HG03045 (cell line): ENCODE results near the gene MAD1L1.
"Not testable (repeated sequence)": the region's sequence is repeated elsewhere in the genome, so short reads cannot be mapped to it uniquely, and the experiment has no call there.

Source experiments
- ATAC-seq: cut with Tn5 transposase; IDR thresholded peaks from one replicate; pipeline ENCODE4 v1.9.1; 2021; ENCODE audit warnings: mild to moderate bottlenecking, moderate library complexity; ENCODE audit not compliant: unreplicated experiment

The MAD1L1 gene

GRCh38 chr7:1838911-1839531, 393.7 kb downstream of the MAD1L1 start:
- not testable (repeated sequence) for ATAC-seq

GRCh38 chr7:1838544-1838872, 394.2 kb downstream of the MAD1L1 start:
- ATAC-seq, result not testable (repeated sequence)

- not testable (repeated sequence) for ATAC-seq
Measured at GRCh38 chr7:1837696-1838543, 394.8 kb downstream of the MAD1L1 start.

DNA sequence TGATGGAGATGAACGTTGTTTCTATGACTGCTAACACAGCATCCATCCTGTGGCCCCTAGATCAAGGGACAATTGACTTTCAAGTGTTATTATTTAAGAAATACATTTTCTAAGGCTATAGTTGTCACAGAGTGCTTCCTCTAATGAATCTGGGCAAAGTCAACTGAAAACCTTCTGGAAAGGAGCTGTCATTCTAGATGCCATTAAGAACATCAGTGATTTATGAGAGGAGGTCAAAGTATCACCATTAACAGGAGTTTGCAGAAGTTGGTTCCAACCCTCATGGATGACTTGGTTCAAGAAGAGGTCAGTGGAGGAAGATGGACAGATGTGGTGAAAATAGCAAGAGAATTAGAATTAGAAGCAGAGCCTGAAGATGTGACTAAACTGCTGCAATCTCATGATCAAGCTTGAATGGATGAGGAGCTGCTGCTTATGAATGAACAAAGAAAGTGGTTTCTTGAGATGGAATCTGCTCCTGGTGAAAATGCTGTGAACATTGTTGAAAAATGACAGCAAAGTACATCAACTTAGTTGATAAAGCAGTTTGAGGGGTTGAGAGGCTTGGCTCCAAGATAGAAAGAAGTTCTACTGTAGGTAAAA, 400.7 kb downstream of the MAD1L1 start:
- ATAC-seq, result not testable (repeated sequence)

- ATAC-seq, result not testable (repeated sequence)
Measured at GRCh38 chr7:1831471-1831870, 401.3 kb downstream of the MAD1L1 start.

GRCh38 chr7:1829668-1830067, 403.1 kb downstream of the MAD1L1 start:
- not testable (repeated sequence) for ATAC-seq

- ATAC-seq, result no peak
Measured at GRCh38 chr7:1829111-1829510, 403.6 kb downstream of the MAD1L1 start.

DNA sequence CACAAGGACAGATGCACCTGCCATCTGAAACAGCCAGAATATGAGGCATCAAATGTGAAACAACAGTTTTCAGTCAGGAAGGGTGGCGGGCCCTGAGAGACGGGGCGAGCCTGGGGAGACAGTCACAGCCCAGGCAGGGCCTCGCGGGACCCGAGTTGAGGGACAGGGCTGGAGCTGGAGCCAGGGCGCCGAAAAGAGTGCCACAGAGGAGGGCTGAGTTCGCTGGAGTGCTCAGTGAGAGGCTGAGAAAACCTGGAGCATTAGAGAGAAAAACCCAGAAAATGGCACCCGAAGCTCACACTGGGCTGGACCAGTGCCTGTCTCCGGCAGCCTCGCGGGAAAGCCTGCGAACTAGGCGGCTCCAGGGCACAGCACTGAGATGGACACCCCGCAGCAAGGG, 404.6 kb downstream of the MAD1L1 start:
- not testable (repeated sequence) for ATAC-seq

DNA sequence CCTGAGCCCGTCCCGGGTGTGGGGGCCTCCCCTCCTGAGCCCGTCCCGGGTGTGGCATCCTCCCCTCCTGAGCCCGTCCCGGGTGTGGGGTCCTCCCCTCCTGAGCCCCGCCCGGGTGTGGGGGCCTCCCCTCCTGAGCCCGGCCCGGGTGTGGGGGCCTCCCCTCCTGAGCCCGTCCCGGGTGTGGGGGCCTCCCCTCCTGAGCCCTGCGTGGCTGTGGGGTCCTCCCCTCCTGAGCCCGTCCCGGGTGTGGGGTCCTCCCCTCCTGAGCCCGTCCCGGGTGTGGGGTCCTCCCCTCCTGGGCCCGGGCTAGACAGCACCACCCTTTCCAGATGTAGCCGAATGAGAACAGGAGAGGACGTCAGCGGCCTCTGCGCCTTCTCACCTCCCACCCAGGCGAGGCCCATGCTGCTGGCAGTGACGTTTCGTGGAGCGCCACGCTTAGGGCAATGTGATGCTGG, 405.2 kb downstream of the MAD1L1 start:
- ATAC-seq, result not testable (repeated sequence)

- not testable (repeated sequence) for ATAC-seq
Measured at GRCh38 chr7:1826931-1827330, 405.8 kb downstream of the MAD1L1 start.

- no peak for ATAC-seq
Measured at GRCh38 chr7:1825897-1826741, 406.6 kb downstream of the MAD1L1 start.

DNA sequence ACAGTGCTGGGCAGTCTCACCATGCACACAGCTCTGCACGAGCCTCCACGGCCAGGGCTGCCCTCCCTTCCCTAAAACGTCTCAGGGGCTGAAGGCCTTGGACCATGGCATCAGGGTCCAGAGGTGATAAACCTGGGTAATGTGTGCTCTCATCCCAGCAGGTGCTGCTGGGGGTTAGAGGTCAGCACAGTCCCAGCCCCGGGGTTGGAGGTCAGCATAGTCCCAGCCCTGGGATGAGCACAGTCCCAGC, 407.2 kb downstream of the MAD1L1 start:
- not testable (repeated sequence) for ATAC-seq

DNA sequence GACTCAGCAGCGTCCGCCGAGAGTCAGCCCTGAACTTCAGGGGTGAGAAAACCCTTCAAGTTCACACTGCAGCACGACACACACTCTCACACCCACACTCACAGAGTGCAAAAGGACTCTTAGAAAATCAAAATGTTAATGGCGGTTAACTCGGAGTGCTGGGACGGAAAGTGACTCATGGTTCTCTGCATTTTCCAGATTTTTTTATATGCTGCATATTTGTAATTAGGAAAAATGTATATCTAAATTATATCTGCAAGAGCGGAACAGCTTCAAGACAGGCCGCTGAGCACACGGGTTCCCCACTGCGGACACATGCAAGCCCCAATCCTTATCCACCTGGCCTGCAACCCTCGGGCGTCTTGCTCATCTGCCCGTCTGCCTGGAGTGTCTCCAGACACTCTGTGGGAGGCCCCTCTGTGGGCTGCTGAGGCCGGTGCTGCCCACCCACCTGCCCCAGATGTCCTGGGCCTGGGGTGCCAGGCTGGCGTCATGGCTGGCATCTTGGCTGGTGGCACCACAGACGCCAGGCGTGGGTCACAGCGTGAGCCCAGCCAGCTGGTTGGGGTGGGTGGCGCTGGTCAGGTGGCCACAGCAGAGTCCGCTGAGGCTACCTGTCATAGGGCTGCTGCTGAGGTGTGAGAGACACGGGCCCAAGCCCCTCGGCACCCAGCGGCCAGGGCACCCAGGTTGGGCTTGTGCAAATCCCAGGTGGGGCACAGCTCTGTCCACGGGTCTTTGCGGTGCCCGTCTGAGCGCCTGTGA, 407.7 kb downstream of the MAD1L1 start:
- ATAC-seq, result not testable (repeated sequence)

- not testable (repeated sequence) for ATAC-seq
Measured at GRCh38 chr7:1824151-1824881, 408.4 kb downstream of the MAD1L1 start.

- ATAC-seq, result no peak
Measured at GRCh38 chr7:1823376-1824150, 409.2 kb downstream of the MAD1L1 start.

DNA sequence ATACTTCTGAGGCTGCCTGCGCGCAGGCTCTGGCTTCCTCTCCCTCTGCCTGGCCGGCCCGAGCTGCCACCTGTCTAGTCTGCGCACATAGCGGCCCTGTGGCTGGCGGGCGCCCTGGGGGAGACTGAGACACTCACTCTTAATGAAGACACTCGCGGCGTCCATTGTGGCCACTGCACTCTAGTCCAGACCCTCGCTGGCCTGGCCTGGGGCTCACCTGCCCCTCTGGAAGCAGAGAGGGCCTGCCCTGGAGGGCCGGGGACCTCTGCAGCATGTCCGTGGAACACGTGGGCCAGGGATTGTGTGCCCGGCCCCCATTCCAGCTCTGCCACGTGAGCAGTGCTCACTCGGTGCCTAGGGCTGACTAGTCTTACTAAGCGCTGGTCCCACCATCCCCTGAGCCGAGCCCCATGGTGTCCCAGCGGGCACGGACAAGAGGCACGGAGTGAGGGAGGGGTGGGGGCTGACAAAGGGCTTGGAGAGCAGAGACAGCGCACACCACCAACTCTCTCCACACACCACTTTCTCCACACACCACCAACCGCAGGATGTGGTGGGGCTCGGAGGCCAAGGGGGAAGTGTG, 413.4 kb downstream of the MAD1L1 start:
- no peak for ATAC-seq

- no peak for ATAC-seq
Measured at GRCh38 chr7:1818575-1819258, 414.0 kb downstream of the MAD1L1 start.

GRCh38 chr7:1817061-1817712, 415.6 kb downstream of the MAD1L1 start:
- ATAC-seq, result no peak
